ENCODE measurements around the gene SEBOX.

GRCh38 chr17:28404461-28404811, 39.4 kb upstream of the SEBOX start:
- TF ChIP-seq HDGF (IDR thresholded peaks at IDR 0.05; ENCODE audit: borderline replicate concordance) = no peak
- TF ChIP-seq SUZ12 (IDR thresholded peaks at IDR 0.05) = no peak
- no peak for TF ChIP-seq SP1 (IDR thresholded peaks at IDR 0.05)
